NCI-H345 treated with DMSO at 0.1 percent for 48 hours (cell line): Measurements from ENCODE around the gene S100PBP.

ENCODE experiments used
- DNase-seq: peaks from one replicate; lab custom pipeline; 2025; ENCODE audit not compliant: unreplicated experiment; lab: John Stamatoyannopoulos, UW

Gene S100PBP

DNA sequence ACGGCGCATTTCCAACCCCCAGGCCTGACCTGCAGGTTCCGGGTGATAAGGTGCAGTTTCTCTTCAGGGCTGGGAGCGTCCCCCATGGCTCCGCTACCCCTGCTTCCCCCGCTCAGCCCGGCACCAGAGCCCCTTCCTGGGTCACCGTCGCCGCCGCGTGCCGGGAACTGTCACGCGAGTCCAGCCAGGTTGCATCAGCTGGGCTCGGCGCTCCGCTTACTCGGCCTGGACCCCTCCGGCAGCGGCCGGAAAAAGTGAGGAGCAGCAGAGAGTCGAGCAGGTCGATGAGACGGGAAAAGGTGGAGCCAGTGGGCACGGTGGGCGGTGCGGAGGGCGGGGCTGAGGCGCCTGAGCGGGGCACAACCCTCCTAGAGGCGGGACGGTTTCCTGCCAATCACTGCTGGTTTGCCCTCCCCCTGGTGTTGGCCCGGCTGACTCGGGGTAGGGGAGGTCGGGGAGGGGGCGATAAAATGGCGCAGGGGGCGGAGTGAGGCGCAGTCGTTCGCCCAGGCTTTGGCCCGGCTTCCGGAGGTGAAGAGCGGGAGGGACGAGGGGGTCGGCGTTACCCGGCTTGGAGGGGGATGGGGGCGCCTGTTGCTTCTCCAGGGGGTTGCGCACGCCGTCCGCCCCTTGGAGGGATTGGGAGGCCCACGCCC, at the start of gene S100PBP, which contains the start of gene YARS1:
Gene S100PBP, plus strand, starts transcription at position 495 of the 656 bp plus-strand sequence. CDS start 8,447 bp downstream, outside the sequence.
Gene YARS1, minus strand, starts transcription at position 200 of the 656 bp plus-strand sequence. Its CDS starts 114 bp downstream, at position 86.
- peak; percentile 96 for DNase-seq

DNA sequence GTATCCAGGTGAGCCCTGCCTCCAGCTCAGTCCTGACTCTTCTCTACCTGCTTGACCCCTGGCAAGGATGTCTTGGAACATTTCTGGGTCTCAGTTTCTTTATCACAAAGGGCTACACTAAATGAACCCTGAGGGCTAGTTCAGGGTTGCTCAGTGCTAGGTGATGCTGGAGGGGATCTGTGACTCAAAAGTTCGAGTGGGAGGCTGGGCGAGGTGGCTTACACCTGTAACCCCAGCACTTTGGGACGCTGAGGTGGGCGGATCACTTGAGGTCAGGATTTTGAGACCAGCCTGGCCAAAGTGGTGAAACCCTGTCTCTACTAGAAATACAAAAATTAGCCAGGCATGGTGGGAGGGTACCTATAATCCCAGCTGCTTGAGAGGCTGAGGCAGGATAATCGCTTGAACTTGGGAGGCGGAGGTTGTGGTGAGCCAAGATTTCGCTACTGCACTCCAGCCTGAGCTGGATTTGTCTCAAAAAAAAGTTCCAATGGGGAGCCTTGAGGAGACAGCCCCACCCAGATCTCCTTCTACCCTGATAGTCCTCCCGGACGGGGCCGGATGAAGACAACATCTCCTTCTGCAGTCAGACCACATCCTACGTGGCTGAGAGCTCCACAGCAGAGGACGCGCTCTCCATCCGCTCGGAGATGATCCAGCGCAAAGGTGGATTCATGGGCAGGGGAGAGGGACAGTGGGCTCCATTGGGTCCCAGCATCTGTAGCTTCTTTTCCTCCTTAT, 49.2 kb upstream of the S100PBP start:
- DNase-seq = no peak

- no peak for DNase-seq
Measured at GRCh38 chr1:32769524-32770220, 47.8 kb upstream of the S100PBP start.

- no peak for DNase-seq
Measured at GRCh38 chr1:32770221-32770731, 47.2 kb upstream of the S100PBP start.

DNA sequence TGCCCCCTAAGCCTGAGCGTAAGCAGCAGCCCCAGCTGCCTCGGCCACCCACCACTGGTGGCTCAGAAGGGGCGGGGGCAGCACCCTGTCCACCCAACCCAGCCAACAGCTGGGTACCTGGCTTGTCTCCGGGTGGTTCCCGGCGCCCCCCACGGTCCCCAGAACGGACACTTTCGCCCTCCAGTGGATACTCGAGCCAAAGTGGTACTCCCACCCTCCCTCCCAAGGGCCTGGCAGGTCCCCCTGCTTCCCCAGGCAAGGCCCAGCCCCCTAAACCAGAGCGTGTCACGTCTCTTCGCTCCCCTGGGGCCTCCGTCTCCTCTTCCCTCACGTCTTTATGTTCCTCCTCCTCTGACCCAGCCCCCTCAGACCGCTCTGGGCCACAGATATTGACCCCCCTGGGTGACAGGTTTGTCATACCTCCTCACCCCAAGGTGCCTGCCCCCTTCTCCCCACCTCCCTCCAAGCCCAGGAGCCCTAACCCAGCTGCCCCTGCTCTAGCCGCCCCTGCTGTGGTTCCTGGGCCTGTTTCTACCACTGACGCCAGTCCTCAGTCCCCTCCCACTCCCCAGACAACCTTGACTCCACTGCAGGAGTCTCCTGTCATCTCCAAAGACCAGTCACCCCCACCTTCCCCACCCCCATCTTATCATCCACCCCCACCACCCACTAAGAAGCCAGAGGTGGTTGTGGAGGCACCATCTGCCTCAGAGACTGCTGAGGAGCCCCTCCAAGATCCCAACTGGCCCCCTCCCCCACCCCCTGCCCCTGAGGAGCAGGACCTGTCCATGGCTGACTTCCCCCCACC, 46.5 kb upstream of the S100PBP start:
- DNase-seq = no peak

DNA sequence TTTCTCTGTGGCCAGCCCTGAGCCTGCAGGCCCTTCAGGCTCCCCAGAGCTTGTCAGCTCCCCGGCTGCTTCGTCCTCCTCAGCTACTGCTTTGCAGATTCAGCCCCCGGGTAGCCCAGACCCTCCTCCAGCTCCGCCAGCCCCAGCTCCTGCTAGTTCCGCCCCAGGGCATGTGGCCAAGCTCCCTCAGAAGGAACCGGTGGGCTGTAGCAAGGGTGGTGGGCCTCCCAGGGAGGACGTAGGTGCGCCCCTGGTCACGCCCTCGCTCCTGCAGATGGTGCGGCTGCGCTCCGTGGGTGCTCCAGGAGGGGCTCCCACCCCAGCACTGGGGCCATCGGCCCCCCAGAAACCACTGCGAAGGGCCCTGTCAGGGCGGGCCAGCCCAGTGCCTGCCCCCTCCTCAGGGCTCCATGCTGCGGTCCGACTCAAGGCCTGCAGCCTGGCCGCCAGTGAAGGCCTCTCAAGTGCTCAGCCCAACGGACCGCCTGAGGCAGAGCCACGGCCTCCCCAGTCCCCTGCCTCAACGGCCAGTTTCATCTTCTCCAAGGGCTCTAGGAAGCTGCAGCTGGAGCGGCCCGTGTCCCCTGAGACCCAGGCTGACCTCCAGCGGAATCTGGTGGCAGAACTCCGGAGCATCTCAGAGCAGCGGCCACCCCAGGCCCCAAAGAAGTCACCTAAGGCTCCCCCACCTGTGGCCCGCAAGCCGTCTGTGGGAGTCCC, 45.7 kb upstream of the S100PBP start:
- DNase-seq = no peak

- no peak for DNase-seq
Measured at GRCh38 chr1:32772281-32773017, 45.0 kb upstream of the S100PBP start.

DNA sequence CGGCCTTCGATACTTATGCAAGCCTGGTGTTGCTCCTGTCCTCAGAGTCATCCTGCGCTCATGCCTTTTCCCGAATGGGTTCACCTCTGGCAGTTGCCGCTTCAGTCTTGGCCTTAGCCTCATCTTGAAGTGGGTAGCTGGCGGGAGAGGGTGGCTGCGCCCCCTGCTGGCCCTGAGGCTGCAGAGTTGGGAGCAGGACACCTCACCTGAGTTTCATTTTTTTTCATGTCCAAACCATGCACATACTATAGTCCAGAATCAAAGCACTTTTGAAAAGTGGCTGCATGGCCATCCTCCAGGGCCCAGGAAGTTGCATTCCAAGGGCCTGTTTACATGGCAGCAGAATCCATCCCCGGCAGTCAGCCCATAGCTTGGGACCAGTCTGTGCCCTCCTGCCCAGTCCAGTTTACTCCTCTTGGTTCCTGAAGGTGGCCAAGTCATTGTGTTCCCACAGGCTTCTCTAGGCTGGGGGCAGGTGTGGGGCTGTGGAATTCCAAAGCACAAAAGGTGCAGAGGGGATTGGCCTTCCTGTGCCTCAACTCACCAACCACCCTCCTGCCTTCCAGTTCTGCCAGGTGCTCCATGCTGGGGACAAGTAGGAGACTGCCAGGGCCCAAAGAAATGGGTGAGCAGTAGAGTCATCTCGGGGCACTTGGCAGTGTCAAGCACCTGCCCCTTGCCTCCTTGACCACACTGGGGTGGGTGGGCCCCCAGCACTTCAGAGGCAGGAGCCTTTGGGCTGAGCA, 44.3 kb upstream of the S100PBP start:
- DNase-seq = peak; percentile 62

- DNase-seq = no peak
Measured at GRCh38 chr1:32773764-32774463, 43.5 kb upstream of the S100PBP start.

GRCh38 chr1:32774464-32774808, 43.0 kb upstream of the S100PBP start:
- DNase-seq = no peak

GRCh38 chr1:32774950-32775634, 42.4 kb upstream of the S100PBP start:
- DNase-seq = no peak

- no peak for DNase-seq
Measured at GRCh38 chr1:32775640-32776337, 41.7 kb upstream of the S100PBP start.

DNA sequence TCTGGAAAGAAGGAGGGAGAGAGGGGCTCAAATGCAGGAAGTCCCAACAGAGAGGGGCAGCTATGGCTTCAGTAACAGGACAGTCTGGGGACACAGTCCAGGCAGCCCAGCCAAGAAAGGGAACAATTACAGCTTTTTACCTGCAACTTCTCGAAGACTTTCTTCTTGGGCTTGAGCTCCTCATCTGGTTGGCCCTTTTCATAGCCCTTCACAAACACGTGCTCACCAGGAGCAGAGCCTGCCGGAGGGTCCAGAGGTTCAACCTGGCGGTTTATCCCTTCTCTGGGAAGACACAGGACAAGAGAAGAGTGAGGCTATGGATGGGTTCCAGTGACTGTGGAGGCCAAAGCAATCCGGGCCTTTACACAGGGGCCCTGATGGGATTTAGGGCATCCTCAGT, 38.2 kb upstream of the S100PBP start:
- no peak for DNase-seq

DNA sequence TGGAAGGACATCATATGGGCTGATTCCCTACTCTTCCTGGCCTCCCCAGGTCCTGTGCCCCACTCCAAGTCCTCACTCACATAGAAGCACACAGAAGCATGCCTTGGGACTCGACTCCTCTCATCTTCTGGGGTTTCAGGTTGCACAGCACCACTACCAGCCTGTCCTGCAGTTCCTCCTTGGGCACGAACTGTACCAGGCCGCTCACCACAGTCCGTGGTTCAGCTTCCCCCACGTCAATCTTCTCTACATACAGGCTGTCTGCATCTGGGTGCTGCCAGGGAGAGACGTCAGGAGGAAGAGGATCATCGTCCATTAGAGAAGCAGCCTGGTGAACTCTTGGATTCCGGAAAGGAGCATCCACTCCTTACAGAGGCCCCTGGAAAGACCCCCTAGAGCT, 37.4 kb upstream of the S100PBP start:
- DNase-seq = no peak

DNA sequence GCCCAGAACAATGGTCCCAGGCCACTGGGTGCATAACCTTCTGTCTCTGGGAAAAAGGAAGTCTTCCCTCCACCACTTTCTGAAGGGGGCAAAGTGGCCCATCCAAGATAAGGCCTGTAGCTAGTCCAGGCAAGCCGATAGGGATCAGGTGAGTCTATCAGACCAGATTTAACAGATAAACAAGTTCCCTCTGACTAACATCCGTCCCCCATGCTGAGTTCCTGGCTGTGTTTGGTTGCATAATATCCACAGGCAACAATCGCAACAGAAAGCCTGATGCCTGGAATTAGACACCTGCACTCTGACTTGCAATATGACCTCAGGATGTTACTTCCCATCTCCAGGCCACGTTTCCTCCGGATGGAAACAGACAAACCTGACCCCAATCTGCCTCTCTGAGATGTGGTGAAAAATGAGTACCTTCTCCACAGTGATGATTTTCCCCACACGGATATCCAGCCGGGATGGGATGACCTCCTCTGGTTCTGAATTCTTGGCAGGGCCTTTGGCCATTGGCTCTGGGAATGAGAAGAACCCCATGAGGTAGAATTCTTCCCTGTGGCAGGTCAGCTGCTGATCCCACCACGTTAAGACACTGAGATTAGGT, 36.7 kb upstream of the S100PBP start:
- no peak for DNase-seq

GRCh38 chr1:32782086-32782485, 35.4 kb upstream of the S100PBP start:
- no peak for DNase-seq

GRCh38 chr1:32783851-32784250, 33.6 kb upstream of the S100PBP start:
- no peak for DNase-seq
